HEK293T (cell line): Measurements from ENCODE around the gene EIF6.

Experiments used
- ARNT ChIP-seq: fragments of 450-650 bp; IDR thresholded peaks from 2 replicates; pipeline ENCODE4 v1.6.1; 2017; ENCODE audit warnings: mild to moderate bottlenecking
- BHLHE40 ChIP-seq: fragments of 450-650 bp; IDR thresholded peaks from 2 replicates; pipeline ENCODE4 v1.6.1; 2016; ENCODE audit warnings: mild to moderate bottlenecking, moderate library complexity, borderline replicate concordance
- CTBP1 ChIP-seq: fragments of 450-650 bp; IDR thresholded peaks from 2 replicates; pipeline ENCODE4 v1.6.1; 2016; ENCODE audit warnings: borderline replicate concordance
- ELF4 ChIP-seq: fragments of 450-650 bp; IDR thresholded peaks from 2 replicates; pipeline ENCODE4 v1.6.1; 2017; ENCODE audit warnings: antibody characterized with exemption
- FOXA1 ChIP-seq: fragments of 450-650 bp; IDR thresholded peaks from 2 replicates; pipeline ENCODE4 v1.6.1; 2016; ENCODE audit warnings: mild to moderate bottlenecking
- FOXK2 ChIP-seq: fragments of 450-650 bp; IDR thresholded peaks from 2 replicates; pipeline ENCODE4 v1.6.1; 2016; ENCODE audit warnings: mild to moderate bottlenecking
- HDGF ChIP-seq: fragments of 450-650 bp; IDR thresholded peaks from 2 replicates; pipeline ENCODE4 v1.6.1; 2017; ENCODE audit warnings: antibody characterized with exemption, borderline replicate concordance
- PKNOX1 ChIP-seq: fragments of 450-650 bp; IDR thresholded peaks from 2 replicates; pipeline ENCODE4 v1.6.1; 2016
- SP1 ChIP-seq: fragments of 450-650 bp; IDR thresholded peaks from 2 replicates; pipeline ENCODE4 v1.6.1; 2017
- SUZ12 ChIP-seq: fragments of 450-650 bp; IDR thresholded peaks from 2 replicates; pipeline ENCODE4 v1.6.1; 2016; ENCODE audit warnings: mild to moderate bottlenecking
- TARDBP ChIP-seq: fragments of 450-650 bp; IDR thresholded peaks from 2 replicates; pipeline ENCODE4 v1.6.1; 2016

- TF ChIP-seq BHLHE40 (no peak), ELF4 (no peak), FOXK2 (no peak), SUZ12 (no peak), FOXA1 (no peak), HDGF (no peak), PKNOX1 (no peak), CTBP1 (no peak), ARNT (no peak), SP1 (no peak), TARDBP (no peak)
These were observed 5.5 kb downstream of the EIF6 start for GRCh38 chr20:35279040-35279439.
